ENCODE results near the gene TEX19.

The TEX19 gene

DNA sequence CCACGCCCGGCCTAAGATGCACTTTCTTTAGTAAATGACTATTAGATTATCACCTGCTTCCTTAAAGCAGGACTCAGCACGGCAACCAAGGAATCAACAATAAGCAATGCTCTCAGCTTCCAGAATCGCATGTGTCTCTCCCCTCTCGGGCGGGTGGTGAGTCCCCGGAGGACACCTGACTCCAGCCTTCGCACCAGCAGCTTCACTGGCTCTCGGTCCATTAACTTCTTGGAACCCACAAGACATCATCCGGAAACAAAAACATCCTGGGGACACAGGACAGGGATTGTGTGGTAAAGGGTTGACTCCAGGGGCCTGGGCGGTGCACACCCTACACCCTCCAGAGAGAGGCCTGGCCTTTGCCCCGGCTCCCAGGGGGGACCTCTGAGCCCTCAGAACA, 35.2 kb downstream of the TEX19 start:
- Histone ChIP-seq H3K27ac (ENCODE audit: low read length) (no peak overlapping the region), H3K36me3 (ENCODE audit: insufficient read depth, low read depth, low read length) (no peaks in the 10 kb centered on the region; the same call in none of the 2 replicates), H3K27me3 (ENCODE audit: insufficient read depth, low read length) (no peaks in the 10 kb centered on the region), H3K9me3 (ENCODE audit: insufficient read depth, low read depth, low read length) (no peaks in the 10 kb centered on the region), H3K4me3 (ENCODE audit: low read length) (no peak overlapping the region), H3K9ac (ENCODE audit: low read depth, low read length) (no peak overlapping the region), H3K4me1 (ENCODE audit: insufficient read depth, low read length) (no peaks in the 10 kb centered on the region)

- Histone ChIP-seq H3K9me3 (ENCODE audit: insufficient read depth, low read depth, low read length) (no peaks in the 10 kb centered on the region), H3K4me1 (ENCODE audit: insufficient read depth, low read length) (no peaks in the 10 kb centered on the region), H3K27ac (ENCODE audit: low read length) (no peak overlapping the region), H3K27me3 (ENCODE audit: insufficient read depth, low read length) (no peaks in the 10 kb centered on the region), H3K4me3 (ENCODE audit: low read length) (no peak overlapping the region), H3K36me3 (ENCODE audit: insufficient read depth, low read depth, low read length) (no peaks in the 10 kb centered on the region; the same call in none of the 2 replicates), H3K9ac (ENCODE audit: low read depth, low read length) (no peak overlapping the region)
Observed at GRCh38 chr17:82396601-82397435, 37.8 kb downstream of the TEX19 start.

DNA sequence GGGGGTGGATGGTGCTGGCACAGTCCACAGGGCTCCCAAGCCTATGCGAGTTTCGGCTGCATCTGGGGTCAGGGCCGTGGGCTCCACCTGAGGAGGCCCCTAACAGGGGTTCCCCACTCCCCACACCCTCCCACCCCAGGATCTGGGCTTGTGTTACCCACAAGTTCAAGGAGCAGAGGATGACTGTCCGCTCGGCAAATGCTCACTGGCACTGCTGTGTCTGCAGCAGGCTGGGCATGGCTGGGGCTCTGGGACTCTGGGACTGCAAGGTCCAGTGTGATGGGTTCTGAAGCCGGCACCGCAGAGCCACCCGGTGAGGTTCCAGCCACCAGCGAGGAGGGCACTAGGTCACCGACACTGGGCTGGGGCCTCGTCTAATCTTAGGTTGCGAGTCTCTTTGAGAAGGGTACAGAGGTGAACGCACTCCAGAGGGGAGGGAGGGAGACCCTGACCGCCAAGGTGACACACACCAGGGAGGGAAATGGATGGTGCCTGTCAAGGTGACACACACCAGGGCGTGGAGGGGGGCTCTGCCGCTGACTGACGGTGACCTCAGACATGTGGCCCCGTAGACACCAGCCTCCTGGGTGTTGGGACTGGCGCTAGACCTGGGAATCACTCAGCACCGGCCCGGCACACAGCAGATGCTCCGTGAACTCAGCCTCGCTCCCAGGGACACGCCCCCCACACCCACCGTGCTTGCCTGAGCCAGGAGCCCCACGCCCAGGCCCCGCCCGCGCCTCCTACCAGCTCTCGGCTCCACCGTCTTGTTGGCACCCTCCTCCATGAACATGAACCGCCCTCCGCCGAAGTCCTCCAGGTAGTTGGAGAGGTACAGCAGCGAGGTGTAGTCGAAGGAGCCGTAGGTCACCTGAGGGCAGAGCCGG, 38.6 kb downstream of the TEX19 start:
- no peaks in the 10 kb centered on the region for H3K4me1 ChIP-seq (ENCODE audit: insufficient read depth, low read length)
- no peaks in the 10 kb centered on the region for H3K27me3 ChIP-seq (ENCODE audit: insufficient read depth, low read length)
- no peak overlapping the region for H3K27ac ChIP-seq (ENCODE audit: low read length)
- no peaks in the 10 kb centered on the region for H3K9me3 ChIP-seq (ENCODE audit: insufficient read depth, low read depth, low read length)
- no peak overlapping the region for H3K4me3 ChIP-seq (ENCODE audit: low read length)
- H3K36me3 ChIP-seq (ENCODE audit: insufficient read depth, low read depth, low read length) = no peaks in the 10 kb centered on the region; the same call in none of the 2 replicates
- no peak overlapping the region for H3K9ac ChIP-seq (ENCODE audit: low read depth, low read length)

DNA sequence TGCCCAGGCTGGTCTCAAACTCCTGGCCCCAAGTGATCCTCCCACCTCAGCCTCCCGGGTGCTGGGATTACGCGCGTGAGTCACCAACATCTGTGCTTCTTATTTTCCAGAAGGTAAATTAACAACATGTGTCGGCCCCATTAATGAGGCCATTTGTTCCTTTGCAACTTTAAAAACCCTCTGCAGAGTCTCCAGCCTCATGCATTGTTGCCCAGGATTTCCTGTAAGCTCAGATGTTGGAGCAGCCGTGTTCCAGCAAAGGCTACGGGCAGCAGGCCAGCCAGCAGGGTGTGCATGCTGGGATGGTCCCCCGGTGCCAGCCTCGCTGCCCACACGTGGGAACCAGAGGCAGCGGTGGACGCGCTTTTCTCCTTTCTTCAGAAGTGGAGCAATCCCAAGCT, 40.0 kb downstream of the TEX19 start:
- H3K4me1 ChIP-seq (ENCODE audit: insufficient read depth, low read length) = no peaks in the 10 kb centered on the region
- H3K36me3 ChIP-seq (ENCODE audit: insufficient read depth, low read depth, low read length) = no peaks in the 10 kb centered on the region
- no peak overlapping the region for H3K27ac ChIP-seq (ENCODE audit: low read length)
- H3K27me3 ChIP-seq (ENCODE audit: insufficient read depth, low read length) = no peaks in the 10 kb centered on the region
- H3K9me3 ChIP-seq (ENCODE audit: insufficient read depth, low read depth, low read length) = no peaks in the 10 kb centered on the region
- no peak overlapping the region for H3K4me3 ChIP-seq (ENCODE audit: low read length)
- H3K9ac ChIP-seq (ENCODE audit: low read depth, low read length) = no peak overlapping the region

- no peak overlapping the region for H3K9ac ChIP-seq (ENCODE audit: low read depth, low read length)
- no peaks in the 10 kb centered on the region for H3K27me3 ChIP-seq (ENCODE audit: insufficient read depth, low read length)
- no peaks in the 10 kb centered on the region for H3K4me1 ChIP-seq (ENCODE audit: insufficient read depth, low read length)
- H3K9me3 ChIP-seq (ENCODE audit: insufficient read depth, low read depth, low read length) = no peaks in the 10 kb centered on the region
- no peaks in the 10 kb centered on the region; the same call in 1 of the 2 replicates for H3K36me3 ChIP-seq (ENCODE audit: insufficient read depth, low read depth, low read length)
- no peak overlapping the region for H3K27ac ChIP-seq (ENCODE audit: low read length)
- H3K4me3 ChIP-seq (ENCODE audit: low read length) = no peak overlapping the region
Observed at GRCh38 chr17:82399601-82400101, 40.6 kb downstream of the TEX19 start.

DNA sequence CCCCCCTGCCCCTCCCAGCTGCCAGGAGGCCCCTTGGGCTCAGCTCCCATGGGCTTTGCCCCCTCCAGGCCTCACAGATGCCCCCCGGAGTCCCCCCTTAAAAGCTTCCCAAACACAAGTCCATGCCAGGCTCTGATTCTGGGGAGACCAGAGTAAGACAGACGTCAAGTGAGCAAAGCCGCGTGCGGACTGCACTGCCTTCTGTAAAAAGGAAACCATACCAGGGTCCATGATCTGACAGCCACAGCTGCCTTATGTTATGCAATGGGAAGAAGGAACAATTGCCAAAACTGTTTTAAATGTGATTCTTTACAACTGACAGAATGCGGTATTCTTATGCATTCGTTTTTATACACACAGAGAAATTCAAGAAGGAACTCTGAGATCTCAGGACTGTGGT, 41.2 kb downstream of the TEX19 start:
- Histone ChIP-seq H3K4me1 (ENCODE audit: insufficient read depth, low read length) (no peaks in the 10 kb centered on the region), H3K9me3 (ENCODE audit: insufficient read depth, low read depth, low read length) (no peaks in the 10 kb centered on the region), H3K4me3 (ENCODE audit: low read length) (no peak overlapping the region), H3K27ac (ENCODE audit: low read length) (no peak overlapping the region), H3K9ac (ENCODE audit: low read depth, low read length) (no peak overlapping the region), H3K36me3 (ENCODE audit: insufficient read depth, low read depth, low read length) (no peaks in the 10 kb centered on the region; the same call in 1 of the 2 replicates), H3K27me3 (ENCODE audit: insufficient read depth, low read length) (no peaks in the 10 kb centered on the region)

DNA sequence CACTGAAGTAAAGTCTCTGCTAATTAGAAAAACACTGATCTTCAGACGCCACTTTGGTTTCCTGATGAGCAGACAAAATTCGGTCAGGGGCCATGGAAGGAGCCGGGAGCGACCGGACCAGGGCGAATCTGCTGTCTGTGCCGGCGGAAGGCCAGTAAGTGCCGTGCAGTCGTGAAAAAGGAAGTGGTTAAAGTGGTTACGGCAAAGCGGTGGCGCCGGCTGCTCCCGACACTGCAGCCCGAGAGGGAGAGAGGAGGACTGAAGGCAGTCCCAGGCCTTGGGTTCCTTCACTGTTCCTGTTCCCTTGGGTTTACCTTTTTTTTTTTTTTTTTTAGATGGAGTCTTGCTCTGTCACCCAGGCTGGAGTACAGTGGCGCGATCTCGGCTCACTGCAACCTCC, 41.8 kb downstream of the TEX19 start:
- Histone ChIP-seq H3K27ac (ENCODE audit: low read length) (no peak overlapping the region), H3K9ac (ENCODE audit: low read depth, low read length) (no peak overlapping the region), H3K4me1 (ENCODE audit: insufficient read depth, low read length) (no peaks in the 10 kb centered on the region), H3K27me3 (ENCODE audit: insufficient read depth, low read length) (no peaks in the 10 kb centered on the region), H3K4me3 (ENCODE audit: low read length) (no peak overlapping the region), H3K9me3 (ENCODE audit: insufficient read depth, low read depth, low read length) (no peaks in the 10 kb centered on the region), H3K36me3 (ENCODE audit: insufficient read depth, low read depth, low read length) (no peaks in the 10 kb centered on the region; the same call in 1 of the 2 replicates)

DNA sequence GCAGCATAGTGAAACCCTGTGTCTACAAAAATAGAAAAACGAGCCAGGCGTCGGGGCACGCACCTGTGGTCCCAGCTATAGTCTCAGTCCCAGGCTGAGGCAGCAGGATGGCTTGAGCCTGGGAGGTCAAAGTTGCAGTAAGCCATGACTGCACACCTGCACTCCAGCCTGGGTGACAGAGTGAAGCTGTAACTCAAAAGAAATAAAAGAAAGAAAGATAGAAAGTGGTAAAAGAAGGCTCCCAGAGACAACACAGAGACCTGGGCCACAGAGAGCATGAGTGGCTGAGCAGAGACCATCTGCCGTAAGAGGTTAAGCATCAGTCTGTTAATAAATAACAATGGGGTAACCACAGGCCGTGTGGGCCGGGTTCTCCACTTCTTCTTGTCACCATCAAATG, 43.8 kb downstream of the TEX19 start:
- no peak overlapping the region for H3K4me3 ChIP-seq (ENCODE audit: low read length)
- no peak overlapping the region for H3K27ac ChIP-seq (ENCODE audit: low read length)
- no peaks in the 10 kb centered on the region for H3K4me1 ChIP-seq (ENCODE audit: insufficient read depth, low read length)
- no peaks in the 10 kb centered on the region; the same call in 1 of the 2 replicates for H3K36me3 ChIP-seq (ENCODE audit: insufficient read depth, low read depth, low read length)
- no peaks in the 10 kb centered on the region for H3K9me3 ChIP-seq (ENCODE audit: insufficient read depth, low read depth, low read length)
- H3K9ac ChIP-seq (ENCODE audit: low read depth, low read length) = no peak overlapping the region
- no peaks in the 10 kb centered on the region for H3K27me3 ChIP-seq (ENCODE audit: insufficient read depth, low read length)

- H3K27me3 ChIP-seq (ENCODE audit: insufficient read depth, low read length) = no peaks in the 10 kb centered on the region
- no peak overlapping the region for H3K9ac ChIP-seq (ENCODE audit: low read depth, low read length)
- H3K36me3 ChIP-seq (ENCODE audit: insufficient read depth, low read depth, low read length) = no peaks in the 10 kb centered on the region; the same call in 1 of the 2 replicates
Observed at GRCh38 chr17:82403662-82404660, 44.9 kb downstream of the TEX19 start.

DNA sequence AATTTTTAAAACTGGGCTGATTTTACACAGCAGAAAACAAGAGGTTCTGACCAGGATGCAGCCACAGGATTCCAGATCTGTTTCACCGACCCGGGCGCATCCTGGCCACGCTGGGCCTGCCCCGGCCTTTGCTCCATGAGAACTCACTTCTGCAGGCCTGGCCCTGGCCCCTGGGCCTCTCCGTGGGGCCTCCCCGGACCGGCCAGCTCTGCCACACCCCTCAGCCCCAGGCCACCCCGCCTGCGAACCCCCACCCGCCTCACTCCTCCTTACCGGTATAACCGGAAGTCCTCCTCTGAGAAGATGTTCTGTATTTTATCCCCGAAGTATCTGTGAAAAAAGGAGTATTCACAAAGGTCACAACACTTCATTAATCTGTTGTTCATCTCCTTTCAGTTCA, 46.0 kb downstream of the TEX19 start:
- Histone ChIP-seq H3K4me3 (ENCODE audit: low read length) (no peak overlapping the region), H3K9me3 (ENCODE audit: insufficient read depth, low read depth, low read length) (no peaks in the 10 kb centered on the region), H3K36me3 (ENCODE audit: insufficient read depth, low read depth, low read length) (no peaks in the 10 kb centered on the region; the same call in 1 of the 2 replicates), H3K9ac (ENCODE audit: low read depth, low read length) (no peak overlapping the region), H3K27me3 (ENCODE audit: insufficient read depth, low read length) (no peaks in the 10 kb centered on the region), H3K4me1 (ENCODE audit: insufficient read depth, low read length) (no peaks in the 10 kb centered on the region), H3K27ac (ENCODE audit: low read length) (no peak overlapping the region)

More at GRCh38 chr17:82403662-82404660, 44.9 kb downstream of the TEX19 start:
- H3K4me3 ChIP-seq (ENCODE audit: low read length) = no peak overlapping the region
- no peaks in the 10 kb centered on the region for H3K4me1 ChIP-seq (ENCODE audit: insufficient read depth, low read length)
- no peak overlapping the region for H3K27ac ChIP-seq (ENCODE audit: low read length)
- H3K9me3 ChIP-seq (ENCODE audit: insufficient read depth, low read depth, low read length) = no peaks in the 10 kb centered on the region
